ENCODE results near the gene PRAC1.

PRAC1 gene

DNA sequence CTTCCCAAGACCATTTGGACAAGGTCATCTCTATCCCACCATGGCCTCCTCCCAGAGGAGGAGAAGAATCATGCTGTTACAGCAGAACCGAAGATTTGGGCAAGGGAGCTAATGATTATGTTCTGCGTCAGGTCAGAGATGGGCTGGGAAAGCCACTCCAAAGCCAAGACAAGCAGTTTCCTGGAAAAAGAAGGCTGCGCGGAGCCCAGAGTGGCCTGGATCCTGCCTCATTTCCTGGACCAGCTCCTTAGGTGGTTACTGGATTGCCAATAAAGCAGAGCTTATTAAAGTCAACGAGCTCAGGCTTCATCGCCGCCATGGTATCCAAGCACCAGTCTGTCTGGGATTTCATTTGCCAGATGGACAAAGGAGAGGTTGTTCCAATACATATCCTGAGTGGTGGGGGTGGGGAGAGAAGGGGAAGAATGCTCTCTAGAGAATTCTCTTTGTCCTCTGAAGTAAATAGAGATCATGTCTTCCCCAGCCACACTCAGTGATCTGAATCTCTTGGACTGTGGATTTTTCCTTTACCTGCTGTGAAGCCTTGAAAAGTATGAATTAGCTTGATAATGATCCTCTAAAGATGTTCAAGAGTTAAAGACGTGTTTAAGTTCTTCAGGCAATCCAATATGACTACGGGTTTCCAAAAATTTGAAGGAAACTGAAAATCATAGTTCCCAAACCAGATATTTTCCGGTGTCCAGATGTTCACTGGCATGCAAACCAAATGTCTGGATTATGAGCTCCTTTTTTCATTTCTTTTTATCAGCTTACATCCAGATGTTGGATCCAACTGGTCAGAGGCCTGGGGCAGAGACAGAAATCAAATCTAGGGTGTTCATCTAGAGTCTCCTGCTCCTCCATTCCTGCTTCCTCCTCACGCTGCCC is 17.7 kb downstream of the PRAC1 start:
- no peak for DNase-seq (ENCODE audit: low spot score)

DNA sequence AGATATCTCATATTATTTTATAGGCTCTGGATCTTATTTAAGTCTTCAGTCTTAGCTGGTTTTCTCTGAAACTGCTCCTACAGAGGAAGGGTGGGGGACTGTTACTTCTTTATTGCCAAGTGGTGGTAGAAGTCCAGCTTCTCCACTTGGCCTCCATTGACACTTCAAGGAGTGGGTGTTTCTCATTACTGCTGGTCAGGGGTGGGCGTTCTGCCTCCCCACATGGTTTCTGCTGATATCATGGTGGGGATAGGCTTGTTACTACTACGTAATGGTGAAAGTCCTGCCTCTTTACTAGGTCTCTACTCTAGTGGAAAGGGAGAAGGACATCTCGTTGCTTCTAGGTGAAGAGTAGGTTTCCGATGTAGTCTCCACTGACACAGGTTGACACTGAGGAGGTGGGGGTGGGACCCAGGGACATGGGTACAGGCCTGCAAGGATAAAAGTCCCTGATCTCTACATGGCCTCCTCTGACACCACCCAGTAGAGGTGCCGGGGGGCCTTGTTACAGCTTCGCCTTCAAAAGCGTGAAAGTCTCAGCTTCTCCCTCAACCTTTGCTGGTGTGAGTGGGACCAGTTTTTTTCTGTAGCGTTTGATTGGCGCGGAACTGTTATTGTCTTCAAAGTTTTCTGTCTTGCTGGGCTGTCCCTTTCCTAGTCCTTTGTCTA is 20.3 kb downstream of the PRAC1 start:
- DNase-seq (ENCODE audit: low spot score): no peak

DNA sequence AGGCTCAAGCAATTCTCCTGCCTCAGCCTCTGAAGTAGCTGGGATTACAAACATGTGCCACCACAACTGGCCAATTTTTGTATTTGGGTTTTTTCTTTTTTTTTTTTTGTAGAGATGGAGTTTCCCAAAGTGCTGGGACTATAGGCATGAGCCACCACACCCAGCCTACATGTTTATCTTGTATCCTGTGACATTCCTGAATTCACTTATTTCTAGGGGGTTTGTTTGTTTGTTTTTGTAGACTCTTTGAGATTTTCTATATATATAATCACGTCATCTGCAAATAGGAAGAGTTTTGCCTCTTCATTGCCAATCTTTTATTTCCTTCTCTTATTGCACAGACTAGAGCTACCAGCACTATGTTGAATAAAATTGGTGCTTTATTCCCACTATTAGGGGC is 29.1 kb downstream of the PRAC1 start:
- DNase-seq (ENCODE audit: low spot score): no peak

DNA sequence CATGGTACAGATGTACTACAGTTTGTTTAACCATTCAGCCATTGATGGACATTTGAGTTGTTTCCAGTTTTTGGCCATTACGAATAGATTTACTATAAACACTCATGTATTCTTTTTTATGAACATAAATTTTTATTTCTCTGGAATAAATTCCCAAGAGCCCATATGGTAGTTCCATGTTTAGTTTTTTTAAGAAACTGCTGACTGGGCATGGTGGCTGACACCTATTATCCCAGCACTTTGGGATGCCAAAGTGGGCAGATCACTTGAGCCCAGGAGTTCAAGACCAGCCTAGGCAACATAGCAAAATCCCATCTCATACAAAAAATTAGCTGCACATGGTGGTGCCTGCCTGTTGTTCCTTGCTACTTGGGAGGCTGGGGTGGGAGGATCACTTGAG is 30.3 kb downstream of the PRAC1 start:
- DNase-seq (ENCODE audit: low spot score): no peak

DNA sequence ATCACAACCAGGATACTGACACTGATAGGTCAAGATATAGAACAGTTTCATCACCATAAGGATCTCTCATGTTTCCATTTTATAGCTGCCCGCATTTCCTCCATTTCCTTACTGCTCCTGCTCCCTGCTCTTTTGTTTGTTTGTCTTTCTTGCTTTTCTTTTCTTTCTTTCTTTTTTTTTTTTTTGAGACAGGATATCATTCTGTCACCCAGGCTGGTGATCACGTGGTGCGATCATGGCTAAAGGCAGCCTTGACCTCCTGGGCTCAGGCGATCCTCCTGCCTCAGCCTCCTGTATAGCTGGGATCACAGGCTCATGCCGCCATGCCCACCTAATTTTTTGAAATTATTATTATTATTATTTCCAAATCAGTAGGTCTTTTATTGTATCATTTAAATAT is 31.7 kb downstream of the PRAC1 start:
- DNase-seq (ENCODE audit: low spot score): no peak

DNA sequence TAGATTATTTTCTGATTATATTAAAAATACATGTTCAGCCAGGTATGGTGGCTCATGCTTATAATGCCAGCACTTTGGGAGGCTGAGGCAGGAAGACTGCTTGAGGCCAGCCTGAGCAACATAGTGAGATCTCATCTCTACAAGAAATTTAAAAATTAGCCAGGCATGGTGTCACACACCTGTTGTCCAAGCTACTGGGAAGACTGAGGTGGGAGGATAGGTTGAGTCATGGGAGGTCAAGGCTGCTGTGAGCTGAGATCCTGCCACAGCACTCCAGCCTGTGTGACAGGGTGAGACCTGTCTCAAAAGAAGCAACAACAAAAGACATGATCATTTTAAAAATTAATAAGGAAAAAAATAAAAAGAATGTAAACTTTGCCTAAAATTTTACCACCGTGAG is 40.7 kb downstream of the PRAC1 start:
- DNase-seq (ENCODE audit: low spot score): no peak

DNA sequence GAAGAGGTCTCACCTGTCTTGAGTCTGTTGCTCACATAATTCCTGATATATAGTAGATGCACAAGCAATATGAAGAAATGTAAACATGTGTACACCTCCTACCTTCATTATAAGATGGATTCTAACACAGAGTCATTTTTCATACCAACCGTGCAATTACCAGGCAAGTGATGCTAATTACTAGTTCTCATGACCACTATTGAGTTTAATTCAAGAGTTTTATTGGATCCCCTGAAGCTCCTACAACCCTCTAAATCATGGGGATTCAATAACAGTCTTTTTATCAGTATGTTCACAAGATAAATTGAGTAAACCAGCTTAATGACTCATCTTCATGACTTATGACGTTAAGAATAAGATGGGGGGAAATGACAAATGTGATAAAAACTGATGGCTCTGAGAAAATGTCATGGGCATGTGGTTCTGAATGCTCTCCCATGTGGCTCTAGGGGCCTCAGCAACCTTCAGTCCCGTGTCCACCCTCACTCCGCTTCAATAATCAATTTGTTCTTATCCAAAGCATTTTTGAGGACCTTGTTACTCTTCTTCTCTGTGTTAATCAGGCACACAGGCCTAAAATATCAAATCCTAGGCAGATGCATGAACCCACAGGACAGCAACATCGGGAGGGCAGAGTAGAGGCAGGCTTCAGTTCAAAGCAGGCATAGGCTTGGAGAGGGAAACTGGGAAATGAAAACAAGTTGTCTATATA is 42.8 kb downstream of the PRAC1 start:
- no peak for DNase-seq (ENCODE audit: low spot score)

DNA sequence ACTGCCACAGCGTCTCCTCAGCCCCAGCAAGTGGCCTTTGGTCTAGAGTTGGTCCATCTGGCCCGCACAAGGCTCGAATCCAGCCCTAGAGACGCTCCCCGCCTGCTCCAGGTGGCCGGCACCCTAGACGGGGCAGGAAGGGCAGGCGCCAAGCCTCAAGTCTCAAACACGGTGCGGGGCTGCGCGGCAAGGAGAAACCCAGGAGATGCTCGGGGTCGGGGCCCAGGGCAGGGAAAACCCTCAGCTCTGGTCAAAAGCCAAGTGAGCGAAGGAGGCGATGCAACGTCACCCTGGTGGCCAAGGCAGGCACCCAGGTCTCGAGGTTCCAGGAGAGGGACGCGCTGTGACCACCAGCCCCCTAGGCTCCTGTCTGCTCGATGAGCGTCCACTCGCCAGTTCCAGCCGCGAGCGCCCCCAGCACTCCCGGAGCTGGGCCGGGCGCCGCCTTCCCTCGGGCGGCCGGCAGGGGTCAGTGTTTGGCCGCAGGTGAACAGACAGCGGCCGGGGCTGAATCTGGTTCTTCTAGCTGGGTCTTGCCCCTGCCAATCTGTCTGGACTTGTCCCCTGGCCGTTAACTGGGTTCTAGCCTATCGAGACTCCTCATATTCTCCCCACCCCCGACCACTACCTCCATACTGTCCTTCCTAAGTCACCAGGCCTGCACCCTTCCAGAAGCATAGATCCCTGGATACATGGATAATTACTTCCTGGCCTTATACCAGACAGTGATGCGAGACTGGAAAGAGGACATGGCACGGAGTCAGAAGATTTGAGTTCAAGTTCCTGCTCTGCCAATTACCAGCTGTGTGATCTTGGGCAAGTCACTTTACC is 44.0 kb downstream of the PRAC1 start:
- DNase-seq (ENCODE audit: low spot score): peak; percentile 59

DNA sequence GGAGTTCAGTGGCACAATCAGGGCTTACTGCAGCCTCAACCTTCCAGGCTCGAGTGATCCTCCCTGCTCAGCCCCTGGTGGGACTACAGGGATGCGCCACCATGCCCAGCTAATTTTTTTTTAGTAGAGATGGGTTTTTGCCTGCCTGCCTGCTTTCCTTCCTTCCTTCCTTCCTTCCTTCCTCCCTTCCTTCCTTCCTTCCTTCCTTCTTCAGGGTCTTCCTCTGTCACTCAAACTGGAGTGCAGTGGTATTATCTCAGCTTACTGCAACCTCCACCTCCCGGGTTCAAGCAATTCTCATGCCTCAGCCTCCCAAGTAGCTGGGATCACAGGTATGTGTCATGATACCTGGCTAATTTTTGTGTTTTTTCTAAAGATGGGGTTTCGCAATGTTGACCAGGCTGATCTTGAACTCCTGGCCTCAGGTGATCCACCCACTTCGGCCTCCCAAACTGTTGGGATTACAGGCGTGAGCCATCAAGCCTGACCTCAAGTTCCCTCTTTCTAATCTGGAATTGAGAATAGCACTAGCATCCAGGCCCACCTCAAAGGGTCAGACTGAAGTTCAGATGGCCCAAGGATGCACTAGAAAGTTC is 45.3 kb downstream of the PRAC1 start:
- no peak for DNase-seq (ENCODE audit: low spot score)

DNA sequence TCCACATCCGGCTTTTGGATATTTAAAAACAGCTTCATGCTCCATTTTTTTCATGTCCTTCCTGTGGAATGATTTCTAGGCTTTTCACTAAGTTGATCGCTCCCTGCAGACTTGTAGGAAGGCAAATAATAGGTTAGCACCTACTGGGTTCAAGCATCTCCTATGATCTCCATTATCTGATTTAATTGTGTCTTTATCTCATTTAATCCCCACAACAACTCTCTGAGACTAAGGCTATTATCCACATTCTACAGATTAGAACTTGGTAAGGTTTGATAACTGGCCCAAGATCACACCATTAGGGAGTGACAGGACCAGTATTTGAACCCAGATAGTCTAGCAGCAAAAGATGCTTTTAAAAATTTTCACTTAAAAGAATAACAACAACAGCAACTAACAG is 50.0 kb downstream of the PRAC1 start:
- DNase-seq (ENCODE audit: low spot score): no peak

Measured in cerebellar cortex (tissue), 1 donor.